ELR (cell line): ENCODE measurements around the gene SLC7A14.

Source experiments
- DNase-seq: peaks from one replicate; pipeline ENCODE4 v3.0.0-alpha.2; 2015; ENCODE audit warnings: low read depth

SLC7A14 gene

DNA sequence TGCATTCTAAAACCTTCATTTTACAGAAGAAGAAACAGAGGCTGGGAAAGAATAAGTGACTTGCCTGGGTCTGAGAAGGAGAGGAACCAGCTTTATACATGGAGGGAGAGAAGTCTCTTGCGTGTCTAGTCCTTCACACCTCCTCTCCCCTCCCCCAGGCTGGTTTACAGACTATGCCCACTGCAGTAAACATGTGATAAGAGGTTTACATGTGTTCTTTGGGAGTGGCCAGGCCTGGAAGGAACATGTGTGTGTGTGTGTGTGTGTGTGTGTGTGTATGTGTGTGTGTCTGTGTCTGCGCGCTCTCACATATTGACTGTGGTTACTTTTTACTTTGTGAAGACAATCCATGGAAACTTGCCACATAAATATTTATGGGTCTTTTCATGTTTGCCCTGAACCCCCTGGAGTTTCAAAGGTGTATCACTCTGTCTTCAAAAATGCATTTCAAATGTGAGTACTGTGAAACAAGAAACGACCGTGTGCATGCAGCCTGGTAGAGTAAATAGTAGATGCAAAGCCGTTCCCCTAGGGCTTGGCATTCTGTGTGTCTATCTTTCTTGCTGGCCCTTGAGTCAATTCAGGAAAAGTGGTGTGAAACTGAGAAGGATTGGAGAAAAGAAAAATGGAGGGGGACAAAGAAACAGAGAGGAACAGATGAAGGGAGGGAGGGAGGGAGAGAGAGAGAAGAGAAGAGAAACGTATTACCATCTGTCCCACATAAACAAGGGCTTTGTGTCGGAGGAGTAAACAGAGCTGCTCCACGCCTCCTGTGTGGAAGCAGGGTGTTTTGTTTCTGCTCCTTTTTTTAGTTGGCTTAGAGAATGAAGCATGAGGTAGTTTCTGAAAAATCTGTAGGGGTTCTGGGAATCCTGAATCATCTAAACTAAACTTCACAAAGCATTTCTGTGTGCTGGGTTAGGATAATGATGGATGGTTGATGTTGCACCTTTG, 115.5 kb downstream of the SLC7A14 start:
- no peak for DNase-seq

DNA sequence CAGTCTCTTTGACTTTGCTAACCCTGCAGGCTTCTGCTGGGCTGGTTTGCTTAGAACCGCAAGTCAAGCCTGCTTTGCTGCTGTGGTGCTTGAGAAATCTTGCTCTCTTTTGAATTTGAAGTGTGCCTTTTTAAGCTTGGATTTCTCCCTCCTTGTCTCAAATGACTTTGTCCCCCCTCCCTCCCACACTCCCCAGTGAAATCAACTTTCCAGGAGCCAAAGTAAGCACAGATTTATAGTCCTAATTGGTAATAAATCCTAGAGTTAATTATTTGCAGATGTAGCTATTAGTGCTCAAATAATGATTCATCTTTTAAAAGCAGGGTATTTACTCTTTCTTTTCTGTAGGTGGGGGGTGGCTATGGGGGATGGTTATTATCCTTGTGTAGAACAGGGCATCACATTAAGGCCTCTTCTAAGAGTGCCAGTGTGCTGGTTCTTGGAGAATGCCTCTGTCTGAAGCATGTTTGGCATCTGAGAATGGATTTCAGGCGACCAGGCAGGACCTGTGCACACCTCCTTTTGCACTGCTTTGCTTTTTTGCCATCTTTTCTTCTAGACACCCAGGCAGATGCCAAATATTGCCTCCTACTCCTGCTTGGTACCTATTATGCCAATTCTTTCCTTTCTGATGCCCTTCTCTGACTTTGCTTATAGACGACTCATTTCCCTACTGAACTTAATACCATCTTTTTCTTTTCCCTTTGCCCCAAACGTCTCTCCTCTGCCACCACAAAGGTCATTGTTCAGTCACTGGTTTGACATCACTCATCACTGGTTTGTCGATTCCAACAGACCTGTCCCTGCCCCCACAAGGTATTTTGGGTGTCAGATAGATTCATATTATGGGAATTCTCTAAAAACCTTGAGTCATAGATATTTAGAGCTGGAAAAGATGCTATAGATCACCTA, 116.5 kb downstream of the SLC7A14 start:
- DNase-seq = no peak

DNA sequence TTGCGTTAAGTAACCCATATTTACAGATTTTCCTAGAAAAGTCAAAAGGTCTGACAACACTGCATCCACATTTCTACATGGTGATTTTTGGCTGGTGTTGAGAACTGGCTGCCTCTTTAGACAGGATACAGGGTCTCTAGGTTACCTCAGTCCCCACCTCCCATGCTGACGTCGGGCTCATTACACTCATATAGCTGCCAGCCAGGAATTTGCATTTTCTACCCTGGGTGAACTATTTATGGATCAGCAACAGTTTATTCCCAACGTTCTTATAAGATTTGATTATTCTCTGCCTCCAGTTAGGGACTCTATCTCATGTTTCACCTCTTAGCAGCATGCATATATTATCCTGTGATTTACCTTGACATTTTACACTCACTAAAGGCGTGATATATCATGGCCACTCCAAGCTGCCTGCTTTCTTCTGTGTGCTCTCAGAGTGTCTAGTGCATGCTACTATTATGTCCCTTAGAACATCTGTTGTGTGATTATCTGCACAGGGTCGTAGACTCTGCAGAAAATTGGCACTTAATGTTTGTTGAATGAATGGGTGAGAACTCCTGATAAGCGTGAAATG, 118.2 kb downstream of the SLC7A14 start:
- no peak for DNase-seq

DNA sequence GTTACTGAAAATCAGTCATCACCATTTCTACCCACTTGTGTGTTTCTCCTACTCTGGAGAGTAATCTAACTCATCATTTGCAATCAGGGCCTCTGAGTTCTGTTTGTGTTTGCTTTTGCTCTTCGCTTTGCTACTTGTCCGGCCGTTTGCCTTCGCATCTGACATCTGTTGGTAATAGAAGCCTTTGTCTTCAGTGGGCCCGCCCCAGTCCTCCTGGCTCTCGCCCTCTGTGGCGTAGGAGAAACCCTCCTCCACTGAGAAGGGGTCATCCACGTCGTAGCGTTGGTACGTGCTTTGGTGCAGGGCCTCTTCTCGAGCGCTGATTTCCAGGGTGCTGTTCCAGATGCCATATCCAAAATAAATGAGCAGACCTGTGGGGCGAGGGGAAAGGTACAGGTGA, 118.9 kb downstream of the SLC7A14 start:
- no peak for DNase-seq

DNA sequence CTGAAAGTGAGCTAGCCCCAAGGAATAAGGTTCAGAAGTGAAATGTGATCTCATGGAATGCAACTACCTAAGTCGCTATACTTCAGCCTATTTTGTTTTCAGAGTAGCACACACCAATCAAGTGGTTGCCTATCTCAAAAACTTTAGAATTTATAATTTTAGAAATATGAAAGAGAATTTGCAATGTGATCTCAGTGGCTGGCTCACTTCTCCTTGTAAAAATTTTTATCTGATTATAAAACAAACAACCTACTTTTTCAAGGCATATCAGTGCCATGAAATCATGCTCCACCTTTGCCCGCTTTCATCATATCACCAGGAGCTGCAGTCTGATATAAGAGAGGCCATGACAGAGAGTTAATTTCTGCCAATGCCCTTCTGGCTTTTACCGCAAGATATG, 119.9 kb downstream of the SLC7A14 start:
- no peak for DNase-seq

DNA sequence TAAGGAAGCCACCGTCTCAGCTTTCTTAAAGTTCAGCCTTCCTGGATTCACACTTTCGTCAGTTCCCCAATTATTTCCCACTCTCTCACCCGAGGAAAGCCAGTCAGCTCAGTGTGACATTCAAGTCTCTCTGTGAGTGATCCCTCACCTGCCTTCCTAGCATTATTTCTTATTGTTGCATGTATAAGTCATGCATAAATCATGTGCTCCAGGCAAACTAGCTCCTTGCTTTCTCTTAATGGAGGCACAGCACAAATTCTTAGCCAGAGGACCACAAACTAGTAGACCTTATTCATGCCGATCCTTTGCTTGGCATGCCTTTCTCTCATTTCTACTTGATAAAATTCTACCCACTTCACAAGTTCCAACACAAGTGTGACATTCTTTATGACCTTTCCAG, 122.9 kb downstream of the SLC7A14 start:
- no peak for DNase-seq

DNA sequence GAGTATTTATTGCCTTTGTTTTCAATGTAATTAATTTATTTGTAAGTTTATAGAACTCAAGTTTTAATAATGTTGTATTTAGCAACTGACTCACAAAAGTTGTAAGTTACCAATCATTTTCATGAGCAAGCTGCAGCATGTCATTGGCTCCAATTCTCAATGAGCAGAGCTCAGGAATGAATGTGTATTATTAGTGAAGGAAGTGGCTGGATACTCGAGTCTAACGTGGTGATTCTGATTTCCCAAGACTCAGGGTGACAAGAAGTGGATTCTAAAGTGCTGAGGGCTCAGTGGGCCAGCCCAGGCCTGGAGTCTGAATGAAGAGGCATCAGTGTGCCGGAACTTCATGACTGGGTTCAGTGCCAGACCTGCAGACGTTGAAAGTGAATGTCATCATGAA, 127.6 kb downstream of the SLC7A14 start:
- DNase-seq = no peak

DNA sequence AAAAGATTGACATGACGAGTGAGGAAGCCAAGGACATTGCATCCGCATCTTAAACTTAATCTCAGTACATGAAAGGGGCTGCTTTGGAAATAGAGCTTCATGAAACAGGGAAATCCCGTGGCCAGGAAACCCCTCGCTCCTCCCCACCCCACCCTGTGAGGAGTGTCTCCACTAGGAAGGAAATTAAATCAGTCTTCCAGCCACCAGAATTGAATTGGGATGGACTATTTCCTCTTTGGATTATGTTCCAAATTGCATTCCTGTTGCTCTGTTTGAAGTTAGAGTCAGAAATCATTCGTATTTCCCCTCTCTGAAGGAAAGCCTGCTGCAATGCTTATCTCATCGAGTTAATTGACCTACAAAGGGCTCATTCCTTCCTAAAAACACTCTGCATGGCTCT, 131.4 kb downstream of the SLC7A14 start:
- no peak for DNase-seq

DNA sequence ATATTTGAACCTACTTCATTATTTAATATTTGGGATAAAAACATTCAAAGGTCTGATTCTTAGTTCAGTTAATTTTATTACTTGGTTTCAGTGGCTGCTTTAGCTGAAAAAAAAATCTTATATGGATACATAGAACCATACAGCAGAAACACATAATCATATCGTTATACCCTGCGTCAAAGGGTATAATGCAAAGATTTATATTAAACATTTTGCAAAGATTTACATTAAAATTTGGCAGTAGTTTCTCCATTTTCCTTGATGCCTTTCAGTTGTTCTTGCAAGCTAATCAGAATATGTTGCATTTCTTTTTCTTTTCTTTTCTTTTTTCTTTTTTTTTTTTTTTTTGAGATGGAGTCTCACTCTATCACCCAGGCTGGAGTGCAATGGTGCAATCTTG, 135.8 kb downstream of the SLC7A14 start:
- no peak for DNase-seq

DNA sequence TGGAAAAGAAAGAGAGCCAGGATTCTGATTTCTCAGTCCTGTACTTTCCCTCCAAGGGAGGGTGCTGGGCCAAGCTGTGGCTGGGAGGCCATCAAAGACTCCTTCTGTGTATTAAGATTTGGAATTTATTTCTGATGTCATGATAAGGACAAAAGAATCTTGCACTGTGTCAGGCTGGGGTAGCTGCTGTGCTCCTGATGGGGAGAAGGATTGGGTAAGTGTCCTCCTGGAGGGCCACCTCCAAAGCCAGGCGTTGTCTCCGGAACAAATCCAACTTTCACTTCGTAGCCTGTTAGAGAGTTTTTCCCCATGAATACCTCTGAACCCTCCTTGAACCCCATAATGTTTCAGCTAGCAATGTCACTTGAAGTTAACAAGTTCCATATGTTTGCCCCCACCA, 137.3 kb downstream of the SLC7A14 start:
- DNase-seq = no peak

DNA sequence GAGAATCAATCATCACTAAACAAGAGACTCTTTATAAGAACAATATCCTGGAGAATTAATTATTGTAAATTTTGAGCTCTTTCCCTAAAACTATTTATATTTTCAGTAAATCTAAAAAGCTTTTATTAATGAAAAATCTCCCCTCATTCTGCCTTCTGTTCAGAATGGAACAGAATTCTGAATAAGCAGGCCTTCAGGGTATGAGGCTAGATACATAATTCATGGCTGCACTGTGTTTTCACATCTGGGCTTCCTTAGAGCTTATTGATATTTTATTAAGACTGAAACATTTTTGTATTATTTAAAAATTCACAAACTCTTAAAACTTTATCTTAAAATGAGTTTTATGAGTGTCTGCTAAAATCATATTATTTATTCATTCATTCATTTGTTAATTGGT, 142.4 kb downstream of the SLC7A14 start:
- DNase-seq = no peak

DNA sequence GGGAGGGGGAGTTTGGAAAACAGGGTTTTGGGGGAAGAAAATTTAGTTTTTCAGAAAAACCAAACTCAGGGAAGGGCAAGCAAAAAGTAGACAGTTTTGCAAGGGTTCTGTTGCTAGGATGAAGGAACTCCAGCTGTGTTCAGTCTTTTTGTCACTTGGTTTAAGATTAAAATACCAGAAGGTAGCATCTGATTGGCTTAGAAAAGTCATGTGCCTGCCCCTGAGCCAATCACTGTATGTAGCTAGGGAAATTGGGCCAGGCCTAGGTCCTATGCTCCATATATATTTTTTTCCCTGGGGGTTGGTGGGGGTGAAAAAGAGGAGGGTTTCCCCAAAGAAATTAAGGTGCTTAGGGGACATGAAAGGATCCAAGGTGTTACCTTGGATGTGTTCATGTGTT, 142.9 kb downstream of the SLC7A14 start:
- no peak for DNase-seq

DNA sequence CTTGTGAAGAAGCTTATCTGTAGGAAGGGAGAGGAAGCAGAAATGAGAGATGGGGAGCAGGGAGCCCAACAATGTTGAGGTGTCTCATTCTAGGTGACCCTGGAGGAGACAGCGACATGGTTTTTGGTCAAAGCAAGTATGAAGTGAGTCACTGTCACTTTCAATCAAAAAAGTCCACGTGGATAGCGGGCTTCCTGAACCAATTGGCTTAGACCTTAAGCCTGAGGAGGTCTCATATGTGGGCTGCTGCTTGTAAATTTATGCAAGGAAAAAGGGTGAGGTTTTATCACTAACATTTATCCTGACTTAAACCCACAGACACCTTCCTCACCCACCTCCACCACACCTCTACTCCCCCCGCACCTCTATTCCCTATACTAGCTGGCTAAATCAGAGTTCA, 144.5 kb downstream of the SLC7A14 start:
- DNase-seq = no peak

DNA sequence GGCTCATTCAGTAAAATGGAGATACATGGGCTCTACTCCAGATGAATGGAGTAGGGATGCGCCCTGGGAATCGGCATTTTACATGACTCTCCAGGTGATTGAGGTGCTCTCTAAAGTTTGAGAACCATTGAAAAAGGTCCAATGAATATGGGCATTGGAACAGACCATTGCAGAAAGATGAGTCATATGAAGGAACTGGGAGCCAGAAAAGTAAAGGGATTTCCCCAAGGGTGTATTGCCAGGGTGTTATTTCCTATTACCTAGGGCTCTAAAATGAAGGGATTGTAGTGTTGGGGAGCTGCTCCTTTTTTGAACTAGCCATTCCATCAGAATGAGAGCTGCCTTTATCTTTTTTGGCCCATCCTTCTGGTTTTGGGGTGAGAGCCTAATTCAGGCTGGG, 145.5 kb downstream of the SLC7A14 start:
- DNase-seq = peak; percentile 75

DNA sequence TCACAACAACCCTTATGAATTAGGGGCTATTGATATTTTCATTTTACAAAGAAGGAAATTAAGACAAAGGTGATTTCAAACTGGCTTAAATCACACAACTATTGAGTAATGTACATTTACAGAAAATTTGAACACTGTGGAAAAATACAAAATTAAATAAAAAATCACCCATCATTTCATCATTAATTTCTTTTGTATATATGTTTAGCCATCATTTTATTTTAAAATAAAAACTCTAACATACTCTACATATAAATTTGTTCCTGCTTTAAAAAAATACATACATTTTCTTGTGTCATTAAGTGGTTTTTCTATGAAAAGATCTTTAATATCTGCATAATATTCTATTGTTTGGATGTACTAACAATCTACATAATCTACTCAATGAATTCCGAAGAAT, 147.0 kb downstream of the SLC7A14 start:
- no peak for DNase-seq

DNA sequence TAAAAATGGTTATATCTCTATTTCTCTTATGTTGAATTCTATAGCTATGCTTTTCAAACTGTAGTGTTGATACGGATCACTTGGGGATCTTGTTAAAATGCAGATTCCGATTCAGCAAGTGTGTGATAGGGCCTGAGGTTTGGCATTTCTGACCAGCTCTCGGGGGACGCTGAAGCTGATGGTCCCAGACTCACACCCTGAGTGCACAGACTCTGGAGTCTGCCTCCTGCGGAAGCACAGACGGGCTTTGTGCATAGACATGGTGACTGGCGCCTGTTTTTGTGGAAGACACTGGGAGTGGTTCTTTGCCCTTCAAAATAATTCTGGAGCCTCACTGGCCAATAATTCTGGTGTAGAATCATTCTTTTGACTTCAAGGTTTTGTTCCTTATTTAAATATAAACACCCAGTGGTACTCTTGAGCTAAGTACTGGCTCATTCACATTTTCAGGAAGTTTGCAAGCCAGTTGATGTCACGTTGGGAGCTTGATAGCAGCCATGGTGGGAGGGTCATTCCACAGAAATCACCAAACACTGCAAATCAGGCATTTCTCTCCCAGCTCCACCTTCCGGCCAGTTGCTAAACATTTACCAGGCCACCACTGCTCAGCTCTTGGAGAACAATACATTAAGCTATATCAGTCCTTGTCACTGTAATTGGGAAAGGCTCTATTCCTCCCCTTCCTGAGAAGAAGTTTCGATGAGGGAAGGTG, 148.0 kb downstream of the SLC7A14 start:
- DNase-seq = peak; percentile 44

DNA sequence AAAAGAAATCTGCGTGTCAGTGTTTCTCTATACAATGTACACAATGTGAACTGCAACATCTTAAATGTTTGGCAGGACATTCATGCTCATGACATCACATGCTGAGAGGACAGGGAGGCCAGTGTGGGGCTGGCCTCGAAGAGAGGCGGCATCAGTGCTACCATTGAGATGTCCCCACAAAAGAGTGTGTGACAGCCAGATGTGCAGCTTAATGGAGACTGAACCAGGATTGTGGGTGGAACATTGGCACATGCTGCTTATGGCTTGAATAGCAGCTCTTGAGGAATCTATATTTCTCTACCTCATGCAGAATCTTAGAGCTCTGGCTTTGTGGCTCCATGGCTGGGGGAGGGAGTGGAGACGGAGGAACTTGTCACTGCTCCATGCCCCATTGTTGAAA, 148.7 kb downstream of the SLC7A14 start:
- DNase-seq = no peak

DNA sequence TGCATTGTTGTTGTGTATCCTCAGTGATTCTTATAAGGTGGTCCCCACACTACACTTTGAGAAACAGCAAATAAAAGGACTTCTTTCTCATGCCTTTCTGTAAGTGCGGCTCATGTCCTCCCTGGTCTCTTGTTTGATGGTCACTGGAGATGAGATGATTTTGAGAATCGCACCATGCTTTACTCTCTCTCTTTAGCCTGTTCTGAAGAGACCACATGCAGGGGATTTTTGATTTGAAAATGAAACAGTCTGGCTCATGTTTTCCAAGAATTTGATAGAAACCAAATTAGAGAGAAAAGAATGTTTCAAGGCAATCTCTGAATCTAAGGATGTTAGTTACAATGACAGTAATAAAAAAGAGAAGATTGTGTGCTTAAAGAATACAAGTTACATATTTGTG, 149.2 kb downstream of the SLC7A14 start:
- no peak for DNase-seq

DNA sequence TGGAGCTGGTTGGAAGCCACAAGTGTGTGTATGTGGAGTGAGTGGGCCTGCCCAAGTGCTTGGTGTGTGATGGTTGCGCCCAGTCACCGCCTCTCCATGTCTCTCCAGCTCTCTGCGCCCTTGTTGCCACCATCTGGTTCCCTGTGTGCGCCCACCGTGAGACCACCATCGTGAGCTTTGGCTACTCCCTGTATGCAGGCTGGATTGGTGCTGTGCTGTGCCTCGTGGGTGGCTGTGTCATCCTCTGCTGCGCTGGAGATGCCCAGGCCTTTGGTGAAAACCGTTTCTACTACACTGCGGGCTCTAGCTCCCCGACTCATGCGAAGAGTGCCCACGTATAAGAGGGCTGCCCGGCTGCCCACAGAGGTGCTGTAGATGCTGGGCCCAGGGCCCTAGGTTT, 153.5 kb downstream of the SLC7A14 start:
- no peak for DNase-seq

DNA sequence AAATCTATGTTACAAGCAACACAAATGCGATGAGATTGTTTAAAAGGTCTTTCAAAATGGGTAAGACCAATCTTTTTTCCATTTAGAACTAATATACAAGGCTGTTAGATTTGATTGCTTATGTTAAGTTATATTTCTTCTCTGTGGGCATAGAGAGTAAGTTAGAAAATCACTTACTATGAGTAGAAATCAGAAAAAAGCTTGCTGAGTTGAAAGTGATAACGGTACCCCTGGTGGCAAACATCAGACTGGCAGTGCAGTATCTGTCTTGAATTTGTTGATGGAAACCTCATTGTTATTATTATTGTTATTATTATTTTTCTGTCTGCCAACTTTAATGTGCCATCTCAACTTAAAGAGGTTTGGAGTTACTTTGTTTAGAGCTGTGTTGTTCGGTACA, 154.8 kb downstream of the SLC7A14 start:
- no peak for DNase-seq

DNA sequence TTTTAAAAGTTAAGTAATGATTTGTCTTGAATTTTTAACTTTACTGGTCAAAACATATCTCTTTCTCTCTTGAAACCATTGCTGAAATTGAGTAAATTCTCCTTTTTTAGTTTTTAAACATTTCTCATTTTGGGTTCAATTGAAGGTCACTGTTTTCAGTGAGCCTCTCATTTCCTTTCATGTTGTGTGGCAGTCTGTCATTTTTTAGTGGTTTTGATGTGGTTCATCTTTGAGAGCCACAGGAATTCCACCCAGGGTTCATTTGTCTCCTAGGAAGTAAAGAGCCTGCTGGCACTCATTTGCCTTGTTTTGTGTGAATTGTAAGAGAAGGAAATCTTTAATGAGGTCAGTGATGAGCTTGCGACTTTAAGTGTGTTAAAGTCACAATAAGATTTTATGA, 156.8 kb downstream of the SLC7A14 start:
- DNase-seq = peak; percentile 67

DNA sequence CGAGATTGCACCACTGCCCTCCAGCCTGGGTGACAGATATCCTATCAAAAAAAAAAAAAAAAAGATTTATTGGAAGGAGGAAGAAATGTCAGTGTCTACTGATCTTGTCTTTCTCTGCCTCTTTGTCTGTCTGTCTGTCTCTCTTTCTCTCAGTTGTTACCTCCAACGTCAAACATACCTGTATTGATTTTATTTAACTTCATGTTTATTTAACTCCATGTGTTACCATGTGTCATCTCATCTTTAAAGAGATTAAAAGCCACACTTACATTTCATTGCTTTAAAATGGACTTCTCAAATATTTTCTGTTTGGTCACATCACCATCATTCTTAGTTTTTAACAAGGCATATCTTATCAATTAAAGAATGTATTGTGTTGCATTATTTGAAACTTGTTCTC, 157.8 kb downstream of the SLC7A14 start:
- DNase-seq = no peak
